Stomach (tissue), 9 donors: Measurements from ENCODE around the gene RPUSD3. TPM values are rescaled to one million over a fixed set of nuclear protein-coding genes. Genes with fewer than 3 reads are reported as not detected.

Source experiments
- DNase-seq, 2 donors: peaks; one replicate each; pipeline versions ENCODE4 v3.0.0 to v3.0.0-alpha.2; 2013 to 2019
- H3K27ac ChIP-seq, 5 donors: fragments of 200-600 bp in 4 of 5; sonication (generic) in 4 of 5; one replicate each; pipeline ENCODE4 v1.5.1; 2013 to 2019; ENCODE audit warnings: mild to moderate bottlenecking in 1 of 5, moderate library complexity in 1 of 5
- H3K27me3 ChIP-seq, 3 donors: fragments of 200-600 bp; sonication (generic); one replicate each; pipeline ENCODE4 v1.5.1; 2017 to 2019; ENCODE audit warnings: mixed run types in 1 of 3
- H3K36me3 ChIP-seq, 4 donors: fragments of 200-600 bp; sonication (generic); 1 replicate in 3 of 4; 2 replicates in 1 of 4; pipeline ENCODE4 v1.5.1; 2016 to 2019
- H3K4me1 ChIP-seq, 4 donors: fragments of 200-600 bp; sonication (generic); one replicate each; pipeline ENCODE4 v1.5.1; 2016 to 2019
- H3K4me3 ChIP-seq, 4 donors: fragments of 200-600 bp; sonication (generic) in 3 of 4; one replicate each; pipeline ENCODE4 v1.5.1; 2016 to 2019; ENCODE audit warnings: mild to moderate bottlenecking in 1 of 4
- H3K9me3 ChIP-seq, 4 donors: fragments of 200-600 bp; sonication (generic); one replicate each; pipeline ENCODE4 v1.5.1; 2016 to 2019
- CTCF ChIP-seq, 7 experiments: fragments of 450-650 bp in 4 of 7; fragments of 200-600 bp in 3 of 7; sonication (generic) in 3 of 7; IDR thresholded peaks; one replicate each; pipeline ENCODE4 v1.5.1; 2016 to 2019; ENCODE audit warnings: antibody characterized with exemption in 7 of 7, control low read depth in 2 of 7, mild to moderate bottlenecking in 1 of 7
- EP300 ChIP-seq: sonication (generic); formaldehyde crosslinking; IDR thresholded peaks from one replicate; pipeline ENCODE4 v1.6.1; 2017; ENCODE audit warnings: antibody characterized with exemption
- POLR2A ChIP-seq, 4 donors: fragments of 450-650 bp; IDR thresholded peaks; one replicate each; pipeline ENCODE4 v1.6.1; 2016; ENCODE audit warnings: antibody characterized with exemption in 4 of 4, control low read depth in 2 of 4, mild to moderate bottlenecking in 1 of 4, moderate library complexity in 1 of 4
- POLR2AphosphoS5 ChIP-seq, 3 donors: sonication (generic); formaldehyde crosslinking; IDR thresholded peaks; one replicate each; pipeline ENCODE4 v1.6.1; 2016; ENCODE audit warnings: antibody characterized with exemption in 3 of 3
- whole genome bisulfite sequencing, 5 donors: extraction: QIAGEN DNeasy Blood & Tissue Kit in 3 of 5; methylation state at CpG; one replicate each; pipeline versions ENCODE4 v1.1.5 to v1.1.7; 2013 to 2018; 5-methylcytosine and 5-hydroxymethylcytosine counted together
- intact Hi-C: fragments of 100-400 bp; cut with DNase I; formaldehyde crosslinking; loops from one replicate; pipeline ENCODE4 v1.15.1; 2023; ENCODE audit warnings: low total_unique reads
- polyA plus RNA-seq, 3 donors: library from polyadenylated mRNA; stranded (reverse); fragments of 200-250 nt; gene quantifications; one replicate each; pipeline ENCODE4 v1.2.3, GENCODE V29; 2013
- total RNA-seq, 5 donors: library from RNA; depleted of rRNA; stranded (reverse); fragments of >200 nt; gene quantifications; one replicate each; pipeline versions ENCODE4 v1.1.0 to v1.2.3, GENCODE V29; 2014 to 2016
- donor health status: healthy with polysubstance abuse.
- donor health status: Bipolar disorder and iron deficiency.
- donor health status: healthy.

The RPUSD3 gene
- total and polyA plus RNA-seq, 8 donors, result 6.4 to 62.9 (median 29.1) TPM

- H3K4me3 ChIP-seq, result peak overlapping the region; percentile 42 to 55 (median 48)
- H3K9me3 ChIP-seq, result no peaks in the 10 kb centered on the region
- H3K4me1 ChIP-seq, result peaks cover 14 to 43% (median 24%) of the 10 kb centered on the region in 4 donors
- TF ChIP-seq EP300, result no peak
- TF ChIP-seq POLR2AphosphoS5 (IDR thresholded peaks at IDR 0.05), result no peak
- TF ChIP-seq POLR2A (IDR thresholded peaks at IDR 0.05), result no peak
- no peak for TF ChIP-seq CTCF (IDR thresholded peaks at IDR 0.05)
- intact Hi-C loops, result no loop called here
- no peaks in the 10 kb centered on the region for H3K36me3 ChIP-seq
- no peak for DNase-seq
- 61 to 94% (median 70%) methylated on average over 5 to 22 of the region's 22 CpGs for WGBS, 5 donors
- H3K27ac ChIP-seq, result peak overlapping the region in 4 of 5 donors; percentile 35 to 86 (median 74)
- H3K27me3 ChIP-seq, result no peaks in the 10 kb centered on the region
Observed at GRCh38 chr3:9863058-9863772, 19.4 kb upstream of the RPUSD3 start.

DNA sequence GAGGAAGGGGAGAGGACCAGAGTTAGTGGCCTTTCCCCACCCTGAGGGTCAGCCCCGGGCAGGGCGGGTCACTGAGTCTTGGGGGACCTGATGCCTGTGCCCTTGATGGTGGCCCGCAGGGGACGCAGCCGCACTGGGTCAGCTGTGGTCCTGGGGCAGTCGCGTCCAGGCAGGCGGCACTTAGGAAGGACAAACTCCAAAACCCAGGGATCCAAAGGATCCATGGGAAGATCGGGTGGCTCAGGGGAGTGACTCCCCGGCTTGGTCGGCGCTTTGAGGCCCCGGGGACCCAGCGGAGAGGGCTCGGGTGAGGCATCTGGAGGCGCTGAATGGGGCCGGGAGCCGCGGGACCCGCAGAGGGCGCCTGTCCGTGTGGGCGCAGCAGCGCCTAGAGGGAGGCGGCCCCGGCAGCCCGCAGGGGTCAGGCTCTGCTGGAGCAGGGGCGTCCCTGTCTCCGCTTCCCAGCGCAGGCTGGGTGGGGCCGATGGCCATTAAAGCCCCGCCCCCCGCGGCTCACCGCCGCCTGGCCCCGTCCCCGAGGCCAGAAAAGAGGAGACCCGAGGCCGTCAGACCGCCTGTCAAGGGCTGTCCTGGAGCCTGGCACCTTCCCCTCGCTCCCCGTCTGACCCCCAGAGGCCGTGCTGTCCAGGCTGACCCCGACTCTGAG lies 18.7 kb upstream of the RPUSD3 start:
- Histone ChIP-seq H3K27me3 (no peaks in the 10 kb centered on the region), H3K4me1 (peaks cover 14 to 43% (median 24%) of the 10 kb centered on the region in 4 donors), H3K27ac (peak overlapping the region in 3 of 5 donors; percentile 35 to 86 (median 62)), H3K4me3 (peak overlapping the region; percentile 42 to 55 (median 48)), H3K9me3 (no peaks in the 10 kb centered on the region), H3K36me3 (no peaks in the 10 kb centered on the region)
- intact Hi-C loops, result no loop called here
- TF ChIP-seq CTCF (IDR thresholded peaks at IDR 0.05) (peak in 5 of 7 experiments; percentile 7 to 62 (median 31)), EP300 (no peak)
- WGBS, 5 donors, result 8 to 21% (median 12%) methylated on average over 19 to 45 of the region's 45 CpGs
- DNase-seq, result peak; percentile 66 to 85

DNA sequence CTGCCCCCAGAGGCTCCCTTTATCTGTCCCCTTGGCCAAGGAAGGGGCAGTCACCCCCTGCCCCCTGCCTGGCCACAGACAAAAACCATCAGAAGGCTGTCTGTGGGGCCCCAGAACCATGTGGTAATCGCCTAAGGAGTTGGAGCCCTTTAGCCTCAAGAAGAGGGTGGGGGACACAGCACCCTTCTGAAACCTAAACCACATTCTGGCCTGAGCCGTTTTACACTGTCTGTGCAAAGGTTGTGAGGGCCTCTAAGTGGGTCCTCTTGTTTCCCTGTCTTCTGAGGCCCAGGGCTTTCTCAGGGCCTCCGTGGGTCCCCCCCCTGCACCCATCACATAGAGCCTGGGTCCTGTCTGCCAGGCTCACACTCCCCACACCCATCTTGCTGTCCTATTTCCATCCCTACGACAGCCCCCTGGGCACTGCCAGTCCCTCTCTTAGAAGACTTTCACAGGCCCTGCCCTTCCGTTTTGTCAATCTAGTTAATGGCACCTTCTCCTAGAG lies 17.9 kb upstream of the RPUSD3 start:
- Histone ChIP-seq H3K9me3 (no peaks in the 10 kb centered on the region), H3K27ac (peak overlapping the region in 2 of 5 donors; percentile 62 to 86), H3K4me3 (no peak overlapping the region), H3K36me3 (no peaks in the 10 kb centered on the region), H3K4me1 (peaks cover 14 to 40% (median 24%) of the 10 kb centered on the region in 4 donors), H3K27me3 (no peaks in the 10 kb centered on the region)
- intact Hi-C loops, result no loop called here
- DNase-seq, result no peak
- TF ChIP-seq POLR2AphosphoS5 (IDR thresholded peaks at IDR 0.05) (no peak), POLR2A (IDR thresholded peaks at IDR 0.05) (no peak), CTCF (IDR thresholded peaks at IDR 0.05) (no peak), EP300 (no peak)
- WGBS, 5 donors, result 86 to 92% (median 89%) methylated on average over 5 of the region's 5 CpGs

DNA sequence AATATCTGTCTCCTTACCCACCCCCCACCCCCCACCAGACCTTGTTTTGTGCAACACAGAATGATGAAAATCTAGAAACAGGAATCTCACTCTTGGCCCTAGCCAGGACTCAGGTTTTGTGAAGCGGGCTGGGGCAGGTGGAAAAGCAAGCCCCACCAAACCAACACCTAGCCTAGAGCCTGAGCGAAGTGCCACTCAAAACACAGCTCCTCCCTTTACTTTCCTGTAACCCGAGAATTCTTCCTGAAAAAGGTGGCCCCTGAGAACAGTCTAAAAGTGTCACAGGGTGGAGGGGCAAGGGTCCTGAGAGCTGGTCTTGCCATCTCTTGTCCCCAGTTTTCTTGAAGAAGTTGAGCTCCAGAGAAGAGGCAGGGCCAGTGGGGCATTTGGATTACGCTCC lies 17.4 kb upstream of the RPUSD3 start:
- TF ChIP-seq CTCF (IDR thresholded peaks at IDR 0.05), result no peak
- no peak for TF ChIP-seq POLR2A (IDR thresholded peaks at IDR 0.05)
- TF ChIP-seq POLR2AphosphoS5 (IDR thresholded peaks at IDR 0.05), result no peak
- no peak for TF ChIP-seq EP300
- DNase-seq, result no peak
- WGBS, 5 donors, result 84 to 95% (median 89%) methylated on average over 4 of the region's 4 CpGs
- Histone ChIP-seq H3K4me3 (no peak overlapping the region), H3K36me3 (no peaks in the 10 kb centered on the region), H3K27ac (peak overlapping the region in 1 of 5 donors; percentile 86), H3K27me3 (no peaks in the 10 kb centered on the region), H3K9me3 (no peaks in the 10 kb centered on the region), H3K4me1 (peaks cover 14 to 35% (median 24%) of the 10 kb centered on the region in 4 donors)
- intact Hi-C loops, result no loop called here
